ENCODE results near the gene TMEM184B.

Gene TMEM184B

DNA sequence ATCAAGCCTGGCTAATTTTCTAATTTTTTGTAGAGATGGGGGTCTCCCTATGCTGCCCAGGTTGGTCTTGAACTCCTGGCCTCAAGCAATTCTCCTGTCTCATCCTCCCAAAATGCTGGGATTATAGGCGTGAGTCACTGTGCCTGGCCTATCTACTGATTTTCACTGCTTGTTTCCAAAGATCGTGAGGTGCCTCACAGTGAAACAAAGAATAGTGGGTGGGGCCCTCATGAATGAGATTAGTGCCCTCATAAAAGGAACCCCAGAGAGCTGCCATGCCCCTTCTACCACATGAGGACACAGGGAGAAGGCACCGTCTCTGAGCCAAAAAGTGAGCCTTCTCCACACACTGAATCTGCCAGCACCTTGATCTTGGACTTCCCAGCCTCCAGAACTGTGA lies 23.5 kb downstream of the TMEM184B start:
- Histone ChIP-seq H3K4me2 (ENCODE audit: low read depth, low read length, poor library complexity, severe bottlenecking) (no peak overlapping the region), H3K27me3 (ENCODE audit: insufficient read depth, low read length, poor library complexity, severe bottlenecking) (no peaks in the 10 kb centered on the region), H3K4me3 (ENCODE audit: low read length, poor library complexity, severe bottlenecking) (no peak overlapping the region), H3K4me1 (ENCODE audit: insufficient read depth, low read length, poor library complexity, severe bottlenecking) (no peaks in the 10 kb centered on the region), H3K9me3 (ENCODE audit: insufficient read depth, low read depth, low read length) (no peaks in the 10 kb centered on the region), H3K9me2 (replicated peaks; ENCODE audit: low read depth, low read length) (no peaks in the 10 kb centered on the region), H3K9ac (ENCODE audit: low read depth, low read length, poor library complexity, severe bottlenecking) (no peak overlapping the region), H3K79me2 (ENCODE audit: insufficient read depth, low read length) (no peaks in the 10 kb centered on the region), H3F3A (ENCODE audit: low read depth) (no peaks in the 10 kb centered on the region), H4K20me1 (ENCODE audit: insufficient read depth, low read length, poor library complexity, severe bottlenecking) (no peaks in the 10 kb centered on the region), H2AFZ (ENCODE audit: low read length) (no peak overlapping the region), H3K36me3 (ENCODE audit: insufficient read depth, low read length) (peaks cover 8% of the 10 kb centered on the region; the same call in 1 of the 2 replicates)
- TF ChIP-seq, protein P1, sequence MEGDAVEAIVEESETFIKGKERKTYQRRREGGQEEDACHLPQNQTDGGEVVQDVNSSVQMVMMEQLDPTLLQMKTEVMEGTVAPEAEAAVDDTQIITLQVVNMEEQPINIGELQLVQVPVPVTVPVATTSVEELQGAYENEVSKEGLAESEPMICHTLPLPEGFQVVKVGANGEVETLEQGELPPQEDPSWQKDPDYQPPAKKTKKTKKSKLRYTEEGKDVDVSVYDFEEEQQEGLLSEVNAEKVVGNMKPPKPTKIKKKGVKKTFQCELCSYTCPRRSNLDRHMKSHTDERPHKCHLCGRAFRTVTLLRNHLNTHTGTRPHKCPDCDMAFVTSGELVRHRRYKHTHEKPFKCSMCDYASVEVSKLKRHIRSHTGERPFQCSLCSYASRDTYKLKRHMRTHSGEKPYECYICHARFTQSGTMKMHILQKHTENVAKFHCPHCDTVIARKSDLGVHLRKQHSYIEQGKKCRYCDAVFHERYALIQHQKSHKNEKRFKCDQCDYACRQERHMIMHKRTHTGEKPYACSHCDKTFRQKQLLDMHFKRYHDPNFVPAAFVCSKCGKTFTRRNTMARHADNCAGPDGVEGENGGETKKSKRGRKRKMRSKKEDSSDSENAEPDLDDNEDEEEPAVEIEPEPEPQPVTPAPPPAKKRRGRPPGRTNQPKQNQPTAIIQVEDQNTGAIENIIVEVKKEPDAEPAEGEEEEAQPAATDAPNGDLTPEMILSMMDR (conservative IDR thresholded peaks at IDR 0.05; ENCODE audit: low read length): no peak
- TF ChIP-seq EZH2phosphoT487 (IDR thresholded peaks at IDR 0.05; ENCODE audit: borderline replicate concordance): no peak

DNA sequence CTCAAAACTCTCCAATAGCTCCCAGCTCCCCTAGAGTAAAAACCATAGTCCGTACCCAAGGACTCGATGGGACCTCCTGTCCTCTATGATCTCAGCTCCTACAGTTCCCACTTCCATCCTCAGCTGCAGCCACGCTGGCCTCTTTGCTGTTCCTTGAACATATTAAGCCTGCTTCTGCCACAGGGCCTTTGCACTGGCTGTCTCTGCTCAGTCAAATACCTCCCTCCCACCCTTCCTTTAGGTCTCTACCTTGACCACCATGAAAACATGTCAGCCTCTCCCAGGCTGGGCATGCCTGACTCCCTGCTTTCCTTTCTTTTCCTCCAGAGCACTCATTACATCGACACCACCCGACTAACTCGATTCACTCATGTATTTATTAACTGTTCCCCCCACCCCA lies 24.5 kb downstream of the TMEM184B start:
- Histone ChIP-seq H3K36me3 (ENCODE audit: insufficient read depth, low read length) (peaks cover 15% of the 10 kb centered on the region; the same call in 1 of the 2 replicates), H3K4me3 (ENCODE audit: low read length, poor library complexity, severe bottlenecking) (no peak overlapping the region), H3K4me2 (ENCODE audit: low read depth, low read length, poor library complexity, severe bottlenecking) (no peak overlapping the region), H3K9ac (ENCODE audit: low read depth, low read length, poor library complexity, severe bottlenecking) (no peak overlapping the region), H3K27me3 (ENCODE audit: insufficient read depth, low read length, poor library complexity, severe bottlenecking) (no peaks in the 10 kb centered on the region), H3F3A (ENCODE audit: low read depth) (no peaks in the 10 kb centered on the region), H3K79me2 (ENCODE audit: insufficient read depth, low read length) (no peaks in the 10 kb centered on the region), H3K9me2 (replicated peaks; ENCODE audit: low read depth, low read length) (no peaks in the 10 kb centered on the region), H3K4me1 (ENCODE audit: insufficient read depth, low read length, poor library complexity, severe bottlenecking) (no peaks in the 10 kb centered on the region), H3K9me3 (ENCODE audit: insufficient read depth, low read depth, low read length) (no peaks in the 10 kb centered on the region), H2AFZ (ENCODE audit: low read length) (no peak overlapping the region), H4K20me1 (ENCODE audit: insufficient read depth, low read length, poor library complexity, severe bottlenecking) (no peaks in the 10 kb centered on the region)
- no peak for TF ChIP-seq EZH2phosphoT487 (IDR thresholded peaks at IDR 0.05; ENCODE audit: borderline replicate concordance)
- TF ChIP-seq, protein P1 (conservative IDR thresholded peaks at IDR 0.05; ENCODE audit: low read length): no peak

DNA sequence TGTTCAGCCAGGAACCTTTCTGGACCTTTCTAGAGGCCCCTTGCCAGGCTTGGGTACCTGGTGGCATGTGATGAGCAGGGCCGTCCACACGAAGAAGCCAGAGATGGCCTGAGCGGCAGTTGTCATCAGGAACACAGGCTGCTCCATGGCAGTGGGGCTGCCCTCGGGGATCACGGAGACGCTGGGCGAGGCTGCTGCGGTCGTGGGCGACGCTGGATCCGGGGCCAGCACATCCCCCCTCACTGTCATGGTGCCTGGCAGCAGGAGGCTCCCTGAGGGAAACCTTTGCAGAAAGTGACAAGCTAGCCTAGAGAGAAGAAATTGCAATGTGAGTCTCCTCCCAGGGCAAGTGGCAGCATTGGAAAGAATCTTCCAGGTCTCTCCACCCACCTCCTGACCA lies 25.1 kb downstream of the TMEM184B start:
- H2AFZ ChIP-seq (ENCODE audit: low read length): no peak overlapping the region
- H3K9ac ChIP-seq (ENCODE audit: low read depth, low read length, poor library complexity, severe bottlenecking): no peak overlapping the region
- no peaks in the 10 kb centered on the region for H3K79me2 ChIP-seq (ENCODE audit: insufficient read depth, low read length)
- H3K4me1 ChIP-seq (ENCODE audit: insufficient read depth, low read length, poor library complexity, severe bottlenecking): no peaks in the 10 kb centered on the region
- no peak overlapping the region for H3K4me3 ChIP-seq (ENCODE audit: low read length, poor library complexity, severe bottlenecking)
- TF ChIP-seq EZH2phosphoT487 (IDR thresholded peaks at IDR 0.05; ENCODE audit: borderline replicate concordance): no peak
- H3F3A ChIP-seq (ENCODE audit: low read depth): no peaks in the 10 kb centered on the region
- H3K36me3 ChIP-seq (ENCODE audit: insufficient read depth, low read length): peaks cover 15% of the 10 kb centered on the region; the same call in 1 of the 2 replicates
- no peaks in the 10 kb centered on the region for H3K27me3 ChIP-seq (ENCODE audit: insufficient read depth, low read length, poor library complexity, severe bottlenecking)
- no peak overlapping the region for H3K4me2 ChIP-seq (ENCODE audit: low read depth, low read length, poor library complexity, severe bottlenecking)
- no peaks in the 10 kb centered on the region for H4K20me1 ChIP-seq (ENCODE audit: insufficient read depth, low read length, poor library complexity, severe bottlenecking)
- H3K9me3 ChIP-seq (ENCODE audit: insufficient read depth, low read depth, low read length): no peaks in the 10 kb centered on the region
- no peaks in the 10 kb centered on the region for H3K9me2 ChIP-seq (replicated peaks; ENCODE audit: low read depth, low read length)

DNA sequence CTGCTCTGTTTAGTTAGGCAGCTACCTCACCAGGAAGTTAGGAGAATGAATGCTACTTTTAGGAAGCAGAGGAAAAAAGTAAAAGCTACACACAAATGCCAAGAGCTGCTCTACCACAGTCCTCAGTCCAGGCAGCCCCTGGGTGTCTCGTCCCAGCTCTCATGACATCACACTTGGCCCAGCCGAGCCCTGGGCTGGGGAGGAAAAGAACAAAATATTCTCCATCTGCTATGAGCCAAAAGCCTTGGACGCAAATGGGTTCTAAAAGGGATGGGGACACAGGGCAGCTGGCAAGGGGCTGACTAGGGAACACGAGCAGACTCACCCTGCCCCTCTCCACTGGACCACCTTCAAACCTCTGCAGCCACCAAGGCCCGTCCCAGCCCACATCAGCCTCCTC lies 26.1 kb downstream of the TMEM184B start:
- H2AFZ ChIP-seq (ENCODE audit: low read length): no peak overlapping the region
- no peaks in the 10 kb centered on the region for H3K4me1 ChIP-seq (ENCODE audit: insufficient read depth, low read length, poor library complexity, severe bottlenecking)

More for the DNA sequence above, 26.1 kb downstream of the TMEM184B start:
- Histone ChIP-seq H3K27me3 (ENCODE audit: insufficient read depth, low read length, poor library complexity, severe bottlenecking) (no peaks in the 10 kb centered on the region), H3K4me3 (ENCODE audit: low read length, poor library complexity, severe bottlenecking) (no peak overlapping the region), H3K9me2 (replicated peaks; ENCODE audit: low read depth, low read length) (no peaks in the 10 kb centered on the region), H3K9ac (ENCODE audit: low read depth, low read length, poor library complexity, severe bottlenecking) (no peak overlapping the region), H3F3A (ENCODE audit: low read depth) (no peaks in the 10 kb centered on the region), H3K36me3 (ENCODE audit: insufficient read depth, low read length) (peaks cover 15% of the 10 kb centered on the region; the same call in 1 of the 2 replicates), H3K79me2 (ENCODE audit: insufficient read depth, low read length) (no peaks in the 10 kb centered on the region), H3K4me2 (ENCODE audit: low read depth, low read length, poor library complexity, severe bottlenecking) (no peak overlapping the region), H4K20me1 (ENCODE audit: insufficient read depth, low read length, poor library complexity, severe bottlenecking) (no peaks in the 10 kb centered on the region), H3K9me3 (ENCODE audit: insufficient read depth, low read depth, low read length) (no peaks in the 10 kb centered on the region)
- no peak for TF ChIP-seq EZH2phosphoT487 (IDR thresholded peaks at IDR 0.05; ENCODE audit: borderline replicate concordance)
- TF ChIP-seq, protein P1 (conservative IDR thresholded peaks at IDR 0.05; ENCODE audit: low read length): no peak

Measured in Loucy (cell line).